Stimulated activated CD8-positive, alpha-beta memory T cell treated with anti-CD3 and anti-CD28 coated beads, Interleukin-2, amount 100 ng/mL, for 48 hours (primary cell): ENCODE results near the gene ARHGAP30.
"Not testable (repeated sequence)": the region's sequence is repeated elsewhere in the genome, so short reads cannot be mapped to it uniquely, and the experiment has no call there.

Experiments
- DNase-seq, 2 donors: peaks; one replicate each; pipeline ENCODE4 v3.0.0-alpha.2; 2020; ENCODE audit warnings: low read depth in 2 of 2

ARHGAP30 gene

GRCh38 chr1:161070761-161071160 lies 1.1 kb upstream of the ARHGAP30 start:
- DNase-seq = no peak

GRCh38 chr1:161069241-161069640 lies 450 bp downstream of the ARHGAP30 start:
- DNase-seq = no peak

GRCh38 chr1:161068306-161069234 lies 1.1 kb downstream of the ARHGAP30 start:
- peak; percentile 68 to 77 for DNase-seq

- no peak for DNase-seq
These were observed 3.0 kb downstream of the ARHGAP30 start for GRCh38 chr1:161066694-161067093.

GRCh38 chr1:161065681-161066080 lies 4.0 kb downstream of the ARHGAP30 start:
- DNase-seq = not testable (repeated sequence)

GRCh38 chr1:161063936-161064335 lies 5.8 kb downstream of the ARHGAP30 start:
- DNase-seq = not testable (repeated sequence)

GRCh38 chr1:161061419-161061818 lies 8.3 kb downstream of the ARHGAP30 start:
- DNase-seq = no peak

- DNase-seq = no peak
These were observed 10.4 kb downstream of the ARHGAP30 start for GRCh38 chr1:161059293-161059692.

- DNase-seq = no peak
These were observed 14.9 kb downstream of the ARHGAP30 start for GRCh38 chr1:161054805-161055204.

- no peak for DNase-seq
These were observed 15.5 kb downstream of the ARHGAP30 start for GRCh38 chr1:161054232-161054631.

- DNase-seq = no peak
These were observed 16.8 kb downstream of the ARHGAP30 start for GRCh38 chr1:161052899-161053298.

GRCh38 chr1:161051219-161051618 lies 18.5 kb downstream of the ARHGAP30 start:
- no peak for DNase-seq

GRCh38 chr1:161048949-161049722 lies 20.6 kb downstream of the ARHGAP30 start:
- DNase-seq = no peak

- DNase-seq = no peak
These were observed 22.0 kb downstream of the ARHGAP30 start for GRCh38 chr1:161047436-161048420.

GRCh38 chr1:161046605-161047228 lies 23.0 kb downstream of the ARHGAP30 start:
- no peak for DNase-seq

- peak; percentile 79 to 89 for DNase-seq
These were observed 23.7 kb downstream of the ARHGAP30 start, which contains the start of gene USF1 for GRCh38 chr1:161045736-161046604. USF1 (minus strand) TSS chr1:161045977; CDS start chr1:161043275, 2,702 bp downstream.

GRCh38 chr1:161044908-161045735 lies 24.6 kb downstream of the ARHGAP30 start:
- peak in 1 of 2 donors; percentile 54 for DNase-seq

- no peak for DNase-seq
These were observed 25.2 kb downstream of the ARHGAP30 start for GRCh38 chr1:161044535-161044907.

GRCh38 chr1:161039546-161039945 lies 30.1 kb downstream of the ARHGAP30 start:
- no peak for DNase-seq
